Stimulated activated CD4-positive, alpha-beta T cell treated with anti-CD3 and anti-CD28 coated beads, TNF-alpha, amount 100 ng/mL, for 24 hours (primary cell): ENCODE results near the gene MAP1B.

Source experiments
- DNase-seq, 3 experiments: peaks; one replicate each; pipeline ENCODE4 v3.0.0-alpha.2; 2020; ENCODE audit warnings: low read depth in 3 of 3

Gene MAP1B

GRCh38 chr5:72133212-72133990 is 26.1 kb downstream of the MAP1B start:
- DNase-seq: no peak

- DNase-seq: no peak
Observed at GRCh38 chr5:72134226-72134899, 27.1 kb downstream of the MAP1B start.

GRCh38 chr5:72137826-72138409 is 30.6 kb downstream of the MAP1B start:
- DNase-seq: no peak

GRCh38 chr5:72138943-72139521 is 31.8 kb downstream of the MAP1B start:
- DNase-seq: peak in 2 of 3 experiments; percentile 8

GRCh38 chr5:72140711-72141110 is 33.4 kb downstream of the MAP1B start:
- no peak for DNase-seq

- DNase-seq: no peak
Observed at GRCh38 chr5:72141440-72142355, 34.4 kb downstream of the MAP1B start.

GRCh38 chr5:72144762-72145161 is 37.5 kb downstream of the MAP1B start:
- DNase-seq: no peak

GRCh38 chr5:72145348-72145747 is 38.1 kb downstream of the MAP1B start:
- no peak for DNase-seq

GRCh38 chr5:72146056-72146455 is 38.8 kb downstream of the MAP1B start:
- DNase-seq: no peak

GRCh38 chr5:72147569-72147968 is 40.3 kb downstream of the MAP1B start:
- DNase-seq: no peak

- DNase-seq: no peak
Observed at GRCh38 chr5:72149742-72150141, 42.5 kb downstream of the MAP1B start.

GRCh38 chr5:72151169-72151568 is 43.9 kb downstream of the MAP1B start:
- DNase-seq: no peak

GRCh38 chr5:72151646-72152045 is 44.4 kb downstream of the MAP1B start:
- DNase-seq: no peak

GRCh38 chr5:72152545-72152944 is 45.3 kb downstream of the MAP1B start:
- no peak for DNase-seq

GRCh38 chr5:72153551-72153950 is 46.3 kb downstream of the MAP1B start:
- no peak for DNase-seq

GRCh38 chr5:72154076-72154756 is 46.9 kb downstream of the MAP1B start:
- DNase-seq: no peak

GRCh38 chr5:72156946-72157624 is 49.8 kb downstream of the MAP1B start:
- no peak for DNase-seq

GRCh38 chr5:72157625-72157962 is 50.3 kb downstream of the MAP1B start:
- DNase-seq: no peak

GRCh38 chr5:72159501-72159911 is 52.2 kb downstream of the MAP1B start:
- no peak for DNase-seq

GRCh38 chr5:72160329-72160728 is 53.1 kb downstream of the MAP1B start:
- no peak for DNase-seq
